GM12864 (cell line): Measurements from ENCODE around the gene PPIG.
A peak's percentile ranks its signal among the peaks of the same experiment; 100 is the strongest.
"Not testable (repeated sequence)": the region's sequence is repeated elsewhere in the genome, so short reads cannot be mapped to it uniquely, and the experiment has no call there.

Experiments used
- DNase-seq: peaks from one replicate; pipeline ENCODE4 v3.0.0-alpha.2; 2011; ENCODE audit warnings: low read depth
- H3K4me3 ChIP-seq: 2 replicates; pipeline ENCODE4 v1.5.1; 2011; ENCODE audit warnings: mild to moderate bottlenecking, low read depth, low read length, control low read depth
- CTCF ChIP-seq: IDR thresholded peaks from 2 replicates; pipeline ENCODE4 v1.5.1; 2011; ENCODE audit warnings: low read depth, mild to moderate bottlenecking, moderate library complexity, low read length, control low read depth, inconsistent platforms; ENCODE audit errors: missing control alignments

PPIG gene

GRCh38 chr2:169584005-169584877, at the start of gene PPIG:
Gene PPIG (plus strand): TSS chr2:169584351. CDS start chr2:169604042, 19,691 bp downstream.
- H3K4me3 ChIP-seq, result peak within 1 kb of the TSS; percentile 68
- TF ChIP-seq CTCF, result no peak
- peak; percentile 82 for DNase-seq

- DNase-seq, H3K4me3 ChIP-seq: not testable (repeated sequence)
Observed at GRCh38 chr2:169539460-169539859, 44.7 kb upstream of the PPIG start.

- H3K4me3 ChIP-seq, result no peak overlapping the region
- DNase-seq, result no peak
- no peak for TF ChIP-seq CTCF
Observed at GRCh38 chr2:169540146-169540545, 44.0 kb upstream of the PPIG start.

GRCh38 chr2:169542433-169542832, 41.7 kb upstream of the PPIG start:
- no peak overlapping the region for H3K4me3 ChIP-seq
- no peak for TF ChIP-seq CTCF
- DNase-seq, result no peak

- DNase-seq, result no peak
- no peak for TF ChIP-seq CTCF
- H3K4me3 ChIP-seq, result no peak overlapping the region
Observed at GRCh38 chr2:169546756-169547155, 37.4 kb upstream of the PPIG start.

- DNase-seq, result no peak
- no peak overlapping the region for H3K4me3 ChIP-seq
- no peak for TF ChIP-seq CTCF
Observed at GRCh38 chr2:169561364-169561763, 22.8 kb upstream of the PPIG start.

- not testable (repeated sequence) for DNase-seq, H3K4me3 ChIP-seq
Observed at GRCh38 chr2:169562084-169562483, 22.1 kb upstream of the PPIG start.

- no peak for TF ChIP-seq CTCF
- no peak overlapping the region for H3K4me3 ChIP-seq
- no peak for DNase-seq
Observed at GRCh38 chr2:169562519-169562918, 21.6 kb upstream of the PPIG start.
